Aorta (tissue), 5 donors: Measurements from ENCODE around the gene ASAP2. TPM values are rescaled to one million over a fixed set of nuclear protein-coding genes. Genes with fewer than 3 reads are reported as not detected.

Experiments
- ATAC-seq: fragments of 200-7000 bp; cut with Tn5 transposase; one replicate; pipeline ENCODE4 v1.9.1; 2022; ENCODE audit warnings: moderate library complexity; ENCODE audit not compliant: low FRiP score
- DNase-seq, 2 donors: peaks; one replicate each; pipeline ENCODE4 v3.0.0-alpha.2; 2020
- H3K27ac ChIP-seq, 2 donors: one replicate each; pipeline ENCODE4 v1.5.1; 2013; ENCODE audit warnings: low read length in 2 of 2, mild to moderate bottlenecking in 2 of 2, moderate library complexity in 2 of 2, control low read depth in 1 of 2, inconsistent platforms in 1 of 2, low read depth in 1 of 2
- H3K27me3 ChIP-seq, 2 donors: one replicate each; pipeline ENCODE4 v1.6.1; 2013; ENCODE audit warnings: control low read depth in 1 of 2, low read length in 1 of 2, mild to moderate bottlenecking in 1 of 2, moderate library complexity in 1 of 2; ENCODE audit not compliant: insufficient read depth in 2 of 2, control insufficient read depth in 1 of 2
- H3K36me3 ChIP-seq, 2 donors: one replicate each; pipeline ENCODE4 v1.6.1; 2013; ENCODE audit warnings: control low read depth in 1 of 2, low read length in 1 of 2, mild to moderate bottlenecking in 1 of 2; ENCODE audit not compliant: insufficient read depth in 2 of 2, control insufficient read depth in 1 of 2
- H3K4me1 ChIP-seq, 2 donors: one replicate each; pipeline ENCODE4 v1.6.1; 2013; ENCODE audit warnings: low read length in 2 of 2, control low read depth in 1 of 2, mild to moderate bottlenecking in 1 of 2, moderate library complexity in 1 of 2; ENCODE audit not compliant: insufficient read depth in 2 of 2, control insufficient read depth in 1 of 2
- H3K4me3 ChIP-seq, 2 donors: one replicate each; pipeline ENCODE4 v1.5.1; 2013; ENCODE audit warnings: low read length in 2 of 2, control low read depth in 1 of 2, mild to moderate bottlenecking in 1 of 2
- H3K9me3 ChIP-seq: one replicate; pipeline ENCODE4 v1.6.1; 2013; ENCODE audit warnings: mild to moderate bottlenecking, low read length; ENCODE audit not compliant: control insufficient read depth
- WGBS, 2 donors: extraction: QIAGEN DNeasy Blood & Tissue Kit; methylation state at CpG; one replicate each; pipeline ENCODE4 v1.1.7; 2013; 5-methylcytosine and 5-hydroxymethylcytosine counted together
- intact Hi-C, 2 donors: fragments of 100-400 bp; cut with DNase I; formaldehyde crosslinking; loops; one replicate each; pipeline versions ENCODE4 v1.14.2 to v1.15.0; 2022
- polyA plus RNA-seq, 2 donors: library from polyadenylated mRNA; stranded (reverse); fragments of 200-250 nt; gene quantifications; one replicate each; pipeline ENCODE4 v1.2.3, GENCODE V29; 2013
- total RNA-seq, 2 donors: library from RNA; stranded (reverse); fragmentation: NEBNext Ultra II Directional; extraction: Animal tissue kit (Norgen Biotek cat#: 25700); gene quantifications; one replicate each; pipeline ENCODE4 v1.2.1, GENCODE V29; 2021
- donor health status: healthy with polysubstance abuse.
- donor health status: Bipolar disorder and iron deficiency.
- donor health status: DM: no; HTN: no; CAD: no.
- donor health status: DM: no; HTN: no; CAD: no.
- donor health status: DM: yes; HTN: yes; CAD: no.

Gene ASAP2
- total and polyA plus RNA-seq, 4 donors = 16.7 to 72.4 (median 48.8) TPM

- Histone ChIP-seq H3K27me3 (no peaks in the 10 kb centered on the region), H3K4me1 (peaks cover 4 to 6% of the 10 kb centered on the region in 2 donors), H3K27ac (peak overlapping the region in 1 of 2 donors; percentile 87), H3K4me3 (no peak overlapping the region), H3K9me3 (no peaks in the 10 kb centered on the region), H3K36me3 (no peaks in the 10 kb centered on the region)
- DNase-seq (peak in 1 of 2 donors; percentile 76), ATAC-seq (peak; percentile 17)
- 13 to 14% methylated on average over 9 of the region's 9 CpGs for WGBS, 2 donors
- intact Hi-C loops = loop anchor here in 1 of 2 donors (5.0 to 10.0 kb wide), 2 partner anchors 57 to 85 kb away; no protein-coding TSS in a partner anchor
These were observed 23.6 kb downstream of the ASAP2 start for GRCh38 chr2:9230051-9230802.

GRCh38 chr2:9230881-9231280, 24.3 kb downstream of the ASAP2 start:
- H3K36me3 ChIP-seq = no peaks in the 10 kb centered on the region
- no peaks in the 10 kb centered on the region for H3K27me3 ChIP-seq
- no peak overlapping the region for H3K4me3 ChIP-seq
- 0% methylated on average over 4 of the region's 4 CpGs for WGBS, 2 donors
- DNase-seq (peak in 1 of 2 donors; percentile 74), ATAC-seq (peak; percentile 10)
- H3K4me1 ChIP-seq = peaks cover 4 to 6% of the 10 kb centered on the region in 2 donors
- H3K9me3 ChIP-seq = no peaks in the 10 kb centered on the region
- intact Hi-C loops = loop anchor here in 1 of 2 donors (5.0 to 10.0 kb wide), 2 partner anchors 56 to 86 kb away; no protein-coding TSS in a partner anchor
- peak overlapping the region; percentile 71 to 87 for H3K27ac ChIP-seq

- Histone ChIP-seq H3K4me1 (peaks cover 4 to 6% of the 10 kb centered on the region in 2 donors), H3K27ac (peak overlapping the region; percentile 71 to 87), H3K4me3 (no peak overlapping the region), H3K36me3 (no peaks in the 10 kb centered on the region), H3K27me3 (no peaks in the 10 kb centered on the region), H3K9me3 (no peaks in the 10 kb centered on the region)
- ATAC-seq = no peak
- WGBS, 2 donors = 37 to 38% methylated on average over 14 of the region's 14 CpGs
- intact Hi-C loops = loop anchor here in 1 of 2 donors (5.0 to 10.0 kb wide), 2 partner anchors 56 to 87 kb away; no protein-coding TSS in a partner anchor
- peak in 1 of 2 donors; percentile 75 for DNase-seq
These were observed 24.9 kb downstream of the ASAP2 start for GRCh38 chr2:9231291-9232165.

- H3K9me3 ChIP-seq = no peaks in the 10 kb centered on the region
- ATAC-seq = no peak
- peak in 1 of 2 donors; percentile 41 for DNase-seq
- 73 to 79% methylated on average over 7 of the region's 7 CpGs for WGBS, 2 donors
- H3K4me3 ChIP-seq = no peak overlapping the region
- H3K27ac ChIP-seq = peak overlapping the region; percentile 71 to 87
- H3K4me1 ChIP-seq = peaks cover 4 to 6% of the 10 kb centered on the region in 2 donors
- intact Hi-C loops = loop anchor here in 1 of 2 donors (5.0 to 10.0 kb wide), 2 partner anchors 55 to 87 kb away; no protein-coding TSS in a partner anchor
- H3K27me3 ChIP-seq = no peaks in the 10 kb centered on the region
- H3K36me3 ChIP-seq = no peaks in the 10 kb centered on the region
These were observed 25.5 kb downstream of the ASAP2 start for GRCh38 chr2:9232166-9232479.

- Histone ChIP-seq H3K9me3 (no peaks in the 10 kb centered on the region), H3K36me3 (no peaks in the 10 kb centered on the region), H3K4me3 (no peak overlapping the region), H3K27me3 (no peaks in the 10 kb centered on the region), H3K27ac (peak overlapping the region; percentile 26 to 36), H3K4me1 (peaks cover 4 to 12% of the 10 kb centered on the region in 2 donors)
- 18% methylated on average over 7 of the region's 7 CpGs for WGBS, 2 donors
- ATAC-seq (no peak), DNase-seq (no peak)
- intact Hi-C loops = loop anchor here in 1 of 2 donors (5.0 to 10.0 kb wide), 2 partner anchors 54 to 88 kb away; no protein-coding TSS in a partner anchor
These were observed 26.3 kb downstream of the ASAP2 start for GRCh38 chr2:9232886-9233285.

- peak in 1 of 2 donors; percentile 57 for DNase-seq
- Histone ChIP-seq H3K4me3 (no peak overlapping the region), H3K27me3 (no peaks in the 10 kb centered on the region), H3K36me3 (no peaks in the 10 kb centered on the region), H3K4me1 (peaks cover 4 to 23% of the 10 kb centered on the region in 2 donors), H3K27ac (peak overlapping the region; percentile 89 to 94), H3K9me3 (no peaks in the 10 kb centered on the region)
- peak; percentile 68 for ATAC-seq
- intact Hi-C loops = loop anchor here in 1 of 2 donors (5.0 to 10.0 kb wide), 2 partner anchors 53 to 90 kb away; no protein-coding TSS in a partner anchor
- WGBS, 2 donors = 11 to 23% methylated on average over 9 of the region's 9 CpGs
These were observed 28.1 kb downstream of the ASAP2 start for GRCh38 chr2:9234680-9235146.

- no peaks in the 10 kb centered on the region for H3K9me3 ChIP-seq
- 7% methylated on average over 16 of the region's 16 CpGs for WGBS, 2 donors
- H3K27me3 ChIP-seq = no peaks in the 10 kb centered on the region
- no peaks in the 10 kb centered on the region for H3K36me3 ChIP-seq
- no peak overlapping the region for H3K4me3 ChIP-seq
- ATAC-seq = peak; percentile 43
- intact Hi-C loops = loop anchor here in 1 of 2 donors (10.0 kb wide), 1 partner anchor 91 kb away; no protein-coding TSS in a partner anchor
- H3K27ac ChIP-seq = peak overlapping the region; percentile 65 to 69
- H3K4me1 ChIP-seq = peaks cover 1 to 24% of the 10 kb centered on the region in 2 donors
- DNase-seq = peak in 1 of 2 donors; percentile 57
These were observed 28.8 kb downstream of the ASAP2 start for GRCh38 chr2:9235147-9236044.
